HuH-7 (cell line): ENCODE measurements around the gene RCC1.
A peak's percentile ranks its signal among the peaks of the same experiment; 100 is the strongest.
"Not testable (repeated sequence)": the region's sequence is repeated elsewhere in the genome, so short reads cannot be mapped to it uniquely, and the experiment has no call there.

Experiments
- DNase-seq: peaks from one replicate; pipeline ENCODE4 v3.0.0; 2011; ENCODE audit warnings: low spot score

The RCC1 gene

GRCh38 chr1:28505406-28506187 is at the start of gene RCC1:
TSS of gene RCC1 (plus strand) at chr1:28506043. CDS start at chr1:28529867, 23,824 bp downstream.
- DNase-seq = peak; percentile 84

GRCh38 chr1:28456078-28456477 is 49.8 kb upstream of the RCC1 start:
- DNase-seq = no peak

GRCh38 chr1:28457678-28458077 is 48.2 kb upstream of the RCC1 start:
- no peak for DNase-seq

- no peak for DNase-seq
Measured at GRCh38 chr1:28458237-28459228, 47.3 kb upstream of the RCC1 start.

- DNase-seq = no peak
Measured at GRCh38 chr1:28466226-28466778, 39.5 kb upstream of the RCC1 start.

- DNase-seq = no peak
Measured at GRCh38 chr1:28470146-28470545, 35.7 kb upstream of the RCC1 start.

GRCh38 chr1:28479497-28479896 is 26.3 kb upstream of the RCC1 start:
- DNase-seq = not testable (repeated sequence)

- no peak for DNase-seq
Measured at GRCh38 chr1:28480308-28480707, 25.5 kb upstream of the RCC1 start.

- DNase-seq = no peak
Measured at GRCh38 chr1:28482138-28482537, 23.7 kb upstream of the RCC1 start.

- DNase-seq = no peak
Measured at GRCh38 chr1:28482702-28483101, 23.1 kb upstream of the RCC1 start.

GRCh38 chr1:28494737-28495136 is 11.1 kb upstream of the RCC1 start:
- DNase-seq = no peak

GRCh38 chr1:28499553-28499952 is 6.3 kb upstream of the RCC1 start:
- DNase-seq = no peak

GRCh38 chr1:28501925-28502324 is 3.9 kb upstream of the RCC1 start:
- DNase-seq = no peak

GRCh38 chr1:28503117-28503516 is 2.7 kb upstream of the RCC1 start:
- DNase-seq = no peak

GRCh38 chr1:28506907-28507246 is 1.0 kb downstream of the RCC1 start:
- DNase-seq = no peak

- DNase-seq = no peak
Measured at GRCh38 chr1:28507247-28507645, 1.4 kb downstream of the RCC1 start.

GRCh38 chr1:28507646-28508434 is 2.0 kb downstream of the RCC1 start:
- DNase-seq = no peak

- DNase-seq = no peak
Measured at GRCh38 chr1:28508435-28508754, 2.6 kb downstream of the RCC1 start.

GRCh38 chr1:28509705-28510272 is 3.9 kb downstream of the RCC1 start:
- DNase-seq = no peak

GRCh38 chr1:28510273-28510969 is 4.6 kb downstream of the RCC1 start:
- no peak for DNase-seq

- no peak for DNase-seq
Measured at GRCh38 chr1:28510970-28511440, 5.2 kb downstream of the RCC1 start.
